Neural cell (in vitro differentiated cells): Measurements from ENCODE around the gene KRR1. TPM values are rescaled to one million over a fixed set of nuclear protein-coding genes. Genes with fewer than 3 reads are reported as not detected.
A peak's percentile ranks its signal among the peaks of the same experiment; 100 is the strongest.

ENCODE experiments used
- H2AFZ ChIP-seq: fragments of 200-600, 300-800 bp; sonication (generic), shearing (Covaris generic); 2 replicates; pipeline ENCODE4 v1.6.0; 2014; ENCODE audit warnings: low read depth, mild to moderate bottlenecking, antibody characterized with exemption, low read length, moderate library complexity
- H3F3A ChIP-seq: fragments of 200-600 bp; shearing (Covaris generic); 2 replicates; pipeline ENCODE4 v1.6.1; 2016; ENCODE audit warnings: mild to moderate bottlenecking, moderate library complexity, mixed read lengths, antibody characterized with exemption, low read length; ENCODE audit not compliant: insufficient read depth, poor library complexity, severe bottlenecking
- H3K27ac ChIP-seq: fragments of 200-600, 300-800 bp; sonication (generic), shearing (Covaris generic); 2 replicates; pipeline ENCODE4 v1.5.1; 2014; ENCODE audit warnings: mild to moderate bottlenecking, low read length, moderate library complexity
- H3K27me3 ChIP-seq: fragments of 300-800, 200-600 bp; sonication (generic), shearing (Covaris generic); 2 replicates; pipeline ENCODE4 v1.6.0; 2014; ENCODE audit warnings: mild to moderate bottlenecking, low read depth, low read length, moderate library complexity; ENCODE audit not compliant: insufficient read depth
- H3K36me3 ChIP-seq: fragments of 300-800, 200-600 bp; sonication (generic), shearing (Covaris generic); 2 replicates; pipeline ENCODE4 v1.5.1; 2014; ENCODE audit warnings: mild to moderate bottlenecking, antibody characterized with exemption, low read length, moderate library complexity; ENCODE audit not compliant: insufficient read depth
- H3K4me2 ChIP-seq: fragments of 300-800, 200-600 bp; sonication (generic), shearing (Covaris generic); 2 replicates; pipeline ENCODE4 v1.6.0; 2014; ENCODE audit warnings: mild to moderate bottlenecking, low read length
- H3K4me3 ChIP-seq: fragments of 300-800, 200-600 bp; sonication (generic), shearing (Covaris generic); 2 replicates; pipeline ENCODE4 v1.5.1; 2014; ENCODE audit warnings: mild to moderate bottlenecking, low read length, moderate library complexity
- H3K79me2 ChIP-seq: fragments of 200-600 bp; shearing (Covaris generic); replicated peaks from 2 replicates; pipeline ENCODE4 v1.6.0; 2014; ENCODE audit warnings: mild to moderate bottlenecking, low read length, moderate library complexity; ENCODE audit not compliant: insufficient read depth
- H3K9ac ChIP-seq: fragments of 300-800, 200-600 bp; sonication (generic), shearing (Covaris generic); 2 replicates; pipeline ENCODE4 v1.6.1; 2016; ENCODE audit warnings: mild to moderate bottlenecking, low read length, mixed read lengths
- H3K9me2 ChIP-seq: fragments of 200-600 bp; shearing (Covaris generic); 2 replicates; pipeline ENCODE4 v1.6.1; 2016; ENCODE audit warnings: mild to moderate bottlenecking, low read length, mixed read lengths; ENCODE audit not compliant: insufficient read depth
- H3K9me3 ChIP-seq: fragments of 200-600, 300-800 bp; sonication (generic), shearing (Covaris generic); 2 replicates; pipeline ENCODE4 v1.6.1; 2016; ENCODE audit warnings: mild to moderate bottlenecking, mixed run types, low read length, moderate library complexity, mixed read lengths
- H4K20me1 ChIP-seq: fragments of 200-600 bp; shearing (Covaris generic); 2 replicates; pipeline ENCODE4 v1.6.1; 2016; ENCODE audit warnings: mild to moderate bottlenecking, mixed run types; ENCODE audit not compliant: insufficient read depth
- CTCF ChIP-seq: fragments of 450-650 bp; IDR thresholded peaks from 2 replicates; pipeline ENCODE4 v1.5.1; 2014; ENCODE audit warnings: antibody characterized with exemption, mild to moderate bottlenecking, moderate library complexity; ENCODE audit not compliant: poor library complexity, severe bottlenecking
- EP300 ChIP-seq: fragments of 450-650 bp; conservative IDR thresholded peaks from 2 replicates; pipeline ENCODE4 v1.6.1; 2014; ENCODE audit warnings: antibody characterized with exemption, mild to moderate bottlenecking, moderate library complexity; ENCODE audit not compliant: poor library complexity, severe bottlenecking
- EZH2 ChIP-seq: fragments of 200-600, 300-800 bp; shearing (Covaris generic), sonication (generic); IDR thresholded peaks from 2 replicates; pipeline ENCODE4 v1.6.1; 2014; ENCODE audit warnings: antibody characterized with exemption, low read length, borderline replicate concordance, mild to moderate bottlenecking; ENCODE audit not compliant: insufficient read depth, poor library complexity, severe bottlenecking
- MXI1 ChIP-seq: fragments of 450-650 bp; conservative IDR thresholded peaks from 2 replicates; pipeline ENCODE4 v1.6.1; 2014; ENCODE audit warnings: antibody characterized with exemption, mild to moderate bottlenecking; ENCODE audit not compliant: poor library complexity, severe bottlenecking
- POLR2AphosphoS5 ChIP-seq: IDR thresholded peaks from 2 replicates; pipeline ENCODE4 v1.6.1; 2012
- RAD21 ChIP-seq: fragments of 450-650 bp; conservative IDR thresholded peaks from 2 replicates; pipeline ENCODE4 v1.6.1; 2014; ENCODE audit warnings: antibody characterized with exemption, mild to moderate bottlenecking, moderate library complexity
- REST ChIP-seq: IDR thresholded peaks from 2 replicates; pipeline ENCODE4 v1.6.1; 2012; ENCODE audit warnings: borderline replicate concordance
- SMC3 ChIP-seq: fragments of 450-650 bp; conservative IDR thresholded peaks from 2 replicates; pipeline ENCODE4 v1.6.1; 2014; ENCODE audit warnings: antibody characterized with exemption, mild to moderate bottlenecking, moderate library complexity; ENCODE audit not compliant: poor library complexity
- TAF1 ChIP-seq: IDR thresholded peaks from 2 replicates; pipeline ENCODE4 v1.6.1; 2012; ENCODE audit warnings: low read depth
- polyA plus RNA-seq: library from polyadenylated mRNA; depleted of rRNA; stranded (reverse); fragments of >200 nt; gene quantifications from 2 replicates; pipeline ENCODE4 v1.2.3, GENCODE V29; 2014

The KRR1 gene
- polyA plus RNA-seq, 1 donor from 2014 or later, result 74.5 TPM

- Histone ChIP-seq H3K9me2 (no peaks in the 10 kb centered on the region), H3K27ac (no peak overlapping the region), H4K20me1 (no peaks in the 10 kb centered on the region), H3K4me3 (no peak overlapping the region), H3K79me2 (no peaks in the 10 kb centered on the region), H3K27me3 (no peaks in the 10 kb centered on the region), H3K9ac (no peak overlapping the region), H3K36me3 (no peaks in the 10 kb centered on the region), H3K9me3 (no peaks in the 10 kb centered on the region), H2AFZ (no peak overlapping the region), H3F3A (peaks cover 4% of the 10 kb centered on the region), H3K4me2 (no peak overlapping the region)
- TF ChIP-seq POLR2AphosphoS5 (no peak), MXI1 (no peak), SMC3 (no peak), RAD21 (no peak), REST (no peak), TAF1 (no peak), CTCF (no peak), EP300 (no peak), EZH2 (no peak)
Observed at GRCh38 chr12:75528272-75528671, 16.9 kb upstream of the KRR1 start.

GRCh38 chr12:75526655-75527511 is 15.5 kb upstream of the KRR1 start:
- peak overlapping the region; percentile 51 for H3K4me3 ChIP-seq
- TF ChIP-seq RAD21 (peak; percentile 90), EZH2 (no peak), TAF1 (no peak), REST (no peak), EP300 (no peak), SMC3 (peak; percentile 94), CTCF (peak; percentile 86), MXI1 (no peak), POLR2AphosphoS5 (no peak)
- no peaks in the 10 kb centered on the region for H3K9me2 ChIP-seq
- H3K9ac ChIP-seq, result no peak overlapping the region
- no peaks in the 10 kb centered on the region for H3K36me3 ChIP-seq
- no peaks in the 10 kb centered on the region for H4K20me1 ChIP-seq
- no peak overlapping the region for H3K27ac ChIP-seq
- H3F3A ChIP-seq, result peaks cover 4% of the 10 kb centered on the region
- no peak overlapping the region for H2AFZ ChIP-seq
- no peaks in the 10 kb centered on the region for H3K79me2 ChIP-seq
- no peaks in the 10 kb centered on the region for H3K27me3 ChIP-seq
- peak overlapping the region; percentile 48 for H3K4me2 ChIP-seq
- H3K9me3 ChIP-seq, result no peaks in the 10 kb centered on the region
